ENCODE measurements around the gene ATP6V0C. TPM values are rescaled to one million over a fixed set of nuclear protein-coding genes. Genes with fewer than 3 reads are reported as not detected.

The ATP6V0C gene
- total RNA-seq, 1 experiment from 2014 or later: 212 TPM

- ChIA-PET CTCF (interaction anchor here (1.5 kb wide), 1 partner anchor 9 kb away, joined by 9 read pairs; no protein-coding TSS in a partner anchor), POLR2A (no interaction called here)
- H3K9me3 Mint-ChIP-seq: no peaks in the 10 kb centered on the region
- ATAC-seq (no peak), DNase-seq (ENCODE audit: low spot score) (no peak)
- 0 out of 2 replicates have a peak, but pooled peaks cover under 1% of the 10 kb centered on the region for H3K4me1 Mint-ChIP-seq
- H3K36me3 Mint-ChIP-seq: no peaks in the 10 kb centered on the region; the same call in 1 of the 2 replicates
- no peaks in the 10 kb centered on the region for H3K27me3 Mint-ChIP-seq (ENCODE audit: low read depth)
- H3K27ac Mint-ChIP-seq: no peak overlapping the region
- no peak overlapping the region for H3K4me3 Mint-ChIP-seq
- TF ChIP-seq JAZF1 (CRISPR knock-in tag; IDR thresholded peaks at IDR 0.05): no peak
- TF ChIP-seq PREB (CRISPR knock-in tag; IDR thresholded peaks at IDR 0.05; ENCODE audit: borderline replicate concordance): no peak
- no peak for TF ChIP-seq NR1H2 (CRISPR knock-in tag; IDR thresholded peaks at IDR 0.05)
- no peak for TF ChIP-seq RELA (CRISPR knock-in tag; IDR thresholded peaks at IDR 0.05; ENCODE audit: borderline replicate concordance)
- no peak for TF ChIP-seq CREB1 (CRISPR knock-in tag; IDR thresholded peaks at IDR 0.05)
- TF ChIP-seq STAT6 (CRISPR knock-in tag; conservative IDR thresholded peaks at IDR 0.05; ENCODE audit: low read depth): no peak
- no peak for TF ChIP-seq ESRRA (CRISPR knock-in tag; IDR thresholded peaks at IDR 0.05; ENCODE audit: borderline replicate concordance)
- TF ChIP-seq FOXJ3 (CRISPR knock-in tag; IDR thresholded peaks at IDR 0.05; ENCODE audit: borderline replicate concordance): no peak
- TF ChIP-seq GTF2I (CRISPR knock-in tag; conservative IDR thresholded peaks at IDR 0.05): no peak
- no peak for TF ChIP-seq ATF1 (CRISPR knock-in tag; IDR thresholded peaks at IDR 0.05)
- TF ChIP-seq ZNF671 (CRISPR knock-in tag; IDR thresholded peaks at IDR 0.05): no peak
- no peak for TF ChIP-seq FOXP1 (CRISPR knock-in tag; IDR thresholded peaks at IDR 0.05; ENCODE audit: borderline replicate concordance)
- no peak for TF ChIP-seq CTCF (IDR thresholded peaks at IDR 0.05)
- no peak for TF ChIP-seq E2F1 (CRISPR knock-in tag; IDR thresholded peaks at IDR 0.05)
- no peak for TF ChIP-seq NFE2L1 (CRISPR knock-in tag; IDR thresholded peaks at IDR 0.05)
Observed at GRCh38 chr16:2492292-2492691, 21.5 kb upstream of the ATP6V0C start.

- DNase-seq (ENCODE audit: low spot score) (no peak), ATAC-seq (no peak)
- Mint-ChIP-seq H3K27me3 (ENCODE audit: low read depth) (no peaks in the 10 kb centered on the region), H3K4me1 (no peaks in the 10 kb centered on the region), H3K27ac (no peak overlapping the region), H3K9me3 (no peaks in the 10 kb centered on the region), H3K36me3 (peaks cover 5% of the 10 kb centered on the region), H3K4me3 (no peak overlapping the region)
- TF ChIP-seq NFYB (CRISPR knock-in tag; conservative IDR thresholded peaks at IDR 0.05; ENCODE audit: low read depth) (no peak), CREM (CRISPR knock-in tag; IDR thresholded peaks at IDR 0.05) (no peak), ZSCAN18 (CRISPR knock-in tag; IDR thresholded peaks at IDR 0.05) (no peak), GTF2I (CRISPR knock-in tag; conservative IDR thresholded peaks at IDR 0.05) (no peak), ATF3 (CRISPR knock-in tag; conservative IDR thresholded peaks at IDR 0.05) (no peak), TCF7 (CRISPR knock-in tag; IDR thresholded peaks at IDR 0.05; ENCODE audit: low read depth) (no peak), E2F4 (CRISPR knock-in tag; IDR thresholded peaks at IDR 0.05; ENCODE audit: borderline replicate concordance, low read depth) (no peak), SMAD4 (CRISPR knock-in tag; IDR thresholded peaks at IDR 0.05) (no peak), ERG (CRISPR knock-in tag; IDR thresholded peaks at IDR 0.05) (no peak), FOXJ3 (CRISPR knock-in tag; IDR thresholded peaks at IDR 0.05; ENCODE audit: borderline replicate concordance) (no peak)
- POLR2A ChIA-PET: no interaction called here
- CTCF ChIA-PET: no interaction called here
Observed at GRCh38 chr16:2493605-2494004, 20.1 kb upstream of the ATP6V0C start.
